Suprapubic skin (tissue), 3 donors: ENCODE data around the gene ADAMTS3.

Experiments
- CTCF ChIP-seq, 2 donors: fragments of 200-600 bp in 1 of 2; fragments of 450-650 bp in 1 of 2; sonication (generic) in 1 of 2; IDR thresholded peaks; one replicate each; pipeline ENCODE4 v1.5.1; 2016 to 2019; ENCODE audit warnings: antibody characterized with exemption in 2 of 2, mild to moderate bottlenecking in 1 of 2, moderate library complexity in 1 of 2
- POLR2A ChIP-seq, 2 donors: fragments of 450-650 bp; IDR thresholded peaks; one replicate each; pipeline ENCODE4 v1.6.1; 2017; ENCODE audit warnings: antibody characterized with exemption in 2 of 2, mild to moderate bottlenecking in 2 of 2, moderate library complexity in 2 of 2

- TF ChIP-seq CTCF (IDR thresholded peaks at IDR 0.05) (no peak), POLR2A (IDR thresholded peaks at IDR 0.05) (no peak)
These were observed 267.3 kb downstream of the ADAMTS3 start for GRCh38 chr4:72301759-72302158.
